ENCODE measurements around the gene SH3PXD2A.

Gene SH3PXD2A

GRCh38 chr10:103843854-103844570 lies 11.4 kb downstream of the SH3PXD2A start (continued):
- TF ChIP-seq ZNF580 (tag by site-specific recombination; IDR thresholded peaks at IDR 0.05) (no peak), ZFP41 (tag by site-specific recombination; IDR thresholded peaks at IDR 0.05; ENCODE audit: borderline replicate concordance) (no peak), ZNF843 (tag by site-specific recombination; IDR thresholded peaks at IDR 0.05) (no peak), YY2 (tag by site-specific recombination; IDR thresholded peaks at IDR 0.05) (no peak), ZNF404 (tag by site-specific recombination; IDR thresholded peaks at IDR 0.05) (no peak), ZNF174 (tag by site-specific recombination; IDR thresholded peaks at IDR 0.05) (no peak), OSR2 (tag by site-specific recombination; IDR thresholded peaks at IDR 0.05) (no peak), ZFHX2 (tag by site-specific recombination; conservative IDR thresholded peaks at IDR 0.05) (no peak), ZNF548 (tag by site-specific recombination; IDR thresholded peaks at IDR 0.05) (no peak), SETDB1 (IDR thresholded peaks at IDR 0.05; ENCODE audit: insufficient read length, low read length) (no peak)

GRCh38 chr10:103843045-103843444 lies 12.3 kb downstream of the SH3PXD2A start:
- CTCF ChIA-PET = interaction anchor here (0.6 to 1.9 kb wide), 3 partner anchors 8 to 401 kb away, joined by 3 to 8 read pairs (median 3); no protein-coding TSS in a partner anchor
- POLR2A ChIA-PET = no interaction called here
- H3K4me3 ChIP-seq (ENCODE audit: low read depth, low read length) = no peak overlapping the region
- peaks cover 3% of the 10 kb centered on the region; the same call in 1 of the 2 replicates for H3K4me1 ChIP-seq (ENCODE audit: control insufficient read depth, insufficient read depth, low read length)
- H3K36me3 ChIP-seq (ENCODE audit: control insufficient read depth in 2 of 2, insufficient read depth in 1 of 2, low read length in 2 of 2) = no peaks in the 10 kb centered on the region
- H3K9me3 ChIP-seq (ENCODE audit: control insufficient read depth, insufficient read depth, low read depth, low read length) = no peaks in the 10 kb centered on the region
- TF ChIP-seq REPIN1 (tag by site-specific recombination; IDR thresholded peaks at IDR 0.05; ENCODE audit: low read depth) = no peak
- no peak for TF ChIP-seq ZBTB1 (tag by site-specific recombination; IDR thresholded peaks at IDR 0.05)
- TF ChIP-seq ZBTB20 (tag by site-specific recombination; IDR thresholded peaks at IDR 0.05) = no peak
- TF ChIP-seq ZSCAN5A (tag by site-specific recombination; IDR thresholded peaks at IDR 0.05) = no peak
- no peak for TF ChIP-seq ZNF518A (tag by site-specific recombination; conservative IDR thresholded peaks at IDR 0.05; ENCODE audit: low read depth)
- no peak for TF ChIP-seq ZNF449 (tag by site-specific recombination; IDR thresholded peaks at IDR 0.05)
- TF ChIP-seq ZNF37A (tag by site-specific recombination; IDR thresholded peaks at IDR 0.05) = no peak
- TF ChIP-seq ZNF146 (tag by site-specific recombination; IDR thresholded peaks at IDR 0.05) = no peak
- TF ChIP-seq ZBTB21 (tag by site-specific recombination; IDR thresholded peaks at IDR 0.05) = no peak
- TF ChIP-seq BCL6B (tag by site-specific recombination; IDR thresholded peaks at IDR 0.05) = no peak
- no peak for TF ChIP-seq ZBTB10 (tag by site-specific recombination; IDR thresholded peaks at IDR 0.05)
- TF ChIP-seq ZNF580 (tag by site-specific recombination; IDR thresholded peaks at IDR 0.05) = no peak
- H3K27ac ChIP-seq (ENCODE audit: extremely low read depth, low read depth, low read length) = no peak overlapping the region
